K562 (cell line): ENCODE results near the gene MYMX.

Source experiments
- DPF2 ChIP-seq: fragments of 450-650 bp; IDR thresholded peaks from 2 replicates; pipeline ENCODE4 v1.6.1; 2016
- KDM4B ChIP-seq, 2 experiments: fragments of 450-650 bp in 1 of 2; sonication (generic) in 1 of 2; IDR thresholded peaks; 2 replicates each; pipeline ENCODE4 v1.6.1; 2016 to 2017; ENCODE audit warnings: borderline replicate concordance in 2 of 2, antibody characterized with exemption in 1 of 2, low read depth in 1 of 2, mild to moderate bottlenecking in 1 of 2
- SIN3A ChIP-seq, 2 experiments: fragments of 150-350 bp in 1 of 2; IDR thresholded peaks; 2 replicates each; pipeline ENCODE4 v1.6.1; 2011 to 2016; ENCODE audit warnings: borderline replicate concordance in 2 of 2, low read depth in 2 of 2, low read length in 2 of 2, mild to moderate bottlenecking in 2 of 2, moderate library complexity in 2 of 2; ENCODE audit not compliant: control insufficient read depth in 1 of 2

GRCh38 chr6:44188819-44189218 is 27.9 kb upstream of the MYMX start:
- TF ChIP-seq DPF2 (no peak), SIN3A (IDR thresholded peaks at IDR 0.05; ENCODE audit: borderline replicate concordance in 2 of 2, control insufficient read depth in 1 of 2, low read depth in 2 of 2, low read length in 2 of 2) (no peak), KDM4B (IDR thresholded peaks at IDR 0.05; ENCODE audit: borderline replicate concordance in 2 of 2, low read depth in 1 of 2) (no peak)
